ENCODE results near the gene DCK.
"Not testable (repeated sequence)": the region's sequence is repeated elsewhere in the genome, so short reads cannot be mapped to it uniquely, and the experiment has no call there.

The DCK gene

GRCh38 chr4:70997546-70997945 is 4.1 kb downstream of the DCK start:
- no peak overlapping the region for H3K4me3 ChIP-seq (replicated peaks in 1 of 2; ENCODE audit: low read depth in 2 of 2, low read length in 2 of 2)
- no peak for DNase-seq (ENCODE audit: low read depth in 2 of 2)
- no peak for TF ChIP-seq CTCF (IDR thresholded peaks at IDR 0.05; ENCODE audit: low read depth, low read length)

- DNase-seq (ENCODE audit: low read depth in 2 of 2); H3K4me3 ChIP-seq (replicated peaks in 1 of 2; ENCODE audit: low read depth in 2 of 2, low read length in 2 of 2): not testable (repeated sequence)
These were observed 6.2 kb downstream of the DCK start for GRCh38 chr4:70999639-71000038.

GRCh38 chr4:71001363-71001762 is 7.9 kb downstream of the DCK start:
- H3K4me3 ChIP-seq (replicated peaks in 1 of 2; ENCODE audit: low read depth in 2 of 2, low read length in 2 of 2); DNase-seq (ENCODE audit: low read depth in 2 of 2): not testable (repeated sequence)

DNA sequence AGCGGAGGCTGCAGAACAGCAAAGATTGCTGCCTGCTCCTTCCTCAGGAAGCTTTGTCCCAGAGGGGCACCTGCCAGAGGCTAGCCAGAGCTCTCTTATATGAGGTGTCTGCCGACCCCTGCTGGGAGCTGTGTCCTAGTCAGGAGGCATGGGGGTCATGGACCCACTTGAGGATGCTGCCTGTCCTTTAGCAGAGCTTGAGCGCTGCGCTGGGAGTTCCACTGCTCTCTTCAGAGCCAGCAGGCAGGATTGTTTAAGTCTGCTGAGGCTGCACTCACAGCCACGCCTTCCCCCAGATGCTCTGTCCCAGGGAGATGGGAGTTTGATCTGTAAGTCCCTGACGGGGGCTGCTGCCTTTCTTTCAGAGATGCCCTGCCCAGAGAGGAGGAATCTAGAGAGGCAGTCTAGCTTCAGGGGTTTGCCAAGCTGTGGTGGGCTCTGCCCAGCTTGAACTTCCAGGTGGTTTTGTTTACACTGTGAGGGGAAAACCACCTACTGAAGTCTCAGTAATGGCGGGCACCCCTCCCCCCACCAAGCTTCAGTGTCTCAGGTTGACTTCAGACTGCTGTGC is 10.9 kb downstream of the DCK start:
- H3K4me3 ChIP-seq (replicated peaks in 1 of 2; ENCODE audit: low read depth in 2 of 2, low read length in 2 of 2): no peak overlapping the region
- no peak for TF ChIP-seq CTCF (IDR thresholded peaks at IDR 0.05; ENCODE audit: low read depth, low read length)

GRCh38 chr4:71005025-71005424 is 11.6 kb downstream of the DCK start:
- DNase-seq (ENCODE audit: low read depth in 2 of 2): not testable (repeated sequence)

More for the DNA sequence above, 10.9 kb downstream of the DCK start:
- DNase-seq (ENCODE audit: low read depth in 2 of 2): no peak

DNA sequence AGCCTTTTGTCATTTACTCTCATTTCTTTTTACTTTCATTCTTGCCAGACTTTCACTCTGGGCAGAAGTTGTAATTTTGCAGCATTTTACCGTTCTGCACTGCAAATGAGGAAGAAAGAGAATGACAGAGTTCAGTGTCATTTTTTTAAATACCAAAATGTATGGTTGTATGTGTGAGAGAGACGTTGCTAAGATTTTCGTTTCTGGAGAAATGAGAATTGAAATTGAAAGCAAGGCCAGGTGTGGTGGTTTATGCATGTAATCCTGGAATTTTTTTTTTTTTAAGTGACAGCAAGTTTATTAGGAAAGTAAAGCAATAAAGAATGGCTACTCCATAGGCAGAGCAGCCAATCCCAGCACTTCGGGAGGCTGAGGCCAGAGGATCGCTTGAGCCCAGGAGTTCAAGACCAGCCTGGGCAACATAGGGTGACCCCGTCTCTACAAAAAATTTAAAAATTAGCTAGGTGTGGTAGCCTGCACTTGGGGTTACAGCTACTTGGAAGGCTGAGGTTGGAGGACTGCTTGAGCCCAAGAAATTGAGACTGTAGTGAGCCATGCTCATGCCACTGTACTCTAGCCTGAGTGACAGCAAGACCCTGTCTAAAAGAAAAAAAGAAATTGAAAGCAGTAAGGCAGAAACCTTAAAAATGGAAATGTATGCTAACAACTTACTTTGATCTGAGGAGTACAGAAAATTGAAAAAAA is 12.9 kb downstream of the DCK start:
- H3K4me3 ChIP-seq (replicated peaks in 1 of 2; ENCODE audit: low read depth in 2 of 2, low read length in 2 of 2): no peak overlapping the region
- no peak for DNase-seq (ENCODE audit: low read depth in 2 of 2)
- no peak for TF ChIP-seq CTCF (IDR thresholded peaks at IDR 0.05; ENCODE audit: low read depth, low read length)

More at GRCh38 chr4:71005025-71005424, 11.6 kb downstream of the DCK start:
- H3K4me3 ChIP-seq (replicated peaks in 1 of 2; ENCODE audit: low read depth in 2 of 2, low read length in 2 of 2): not testable (repeated sequence)

GRCh38 chr4:71008196-71008595 is 14.7 kb downstream of the DCK start:
- no peak for DNase-seq (ENCODE audit: low read depth in 2 of 2)
- H3K4me3 ChIP-seq (replicated peaks in 1 of 2; ENCODE audit: low read depth in 2 of 2, low read length in 2 of 2): no peak overlapping the region
- no peak for TF ChIP-seq CTCF (IDR thresholded peaks at IDR 0.05; ENCODE audit: low read depth, low read length)

DNA sequence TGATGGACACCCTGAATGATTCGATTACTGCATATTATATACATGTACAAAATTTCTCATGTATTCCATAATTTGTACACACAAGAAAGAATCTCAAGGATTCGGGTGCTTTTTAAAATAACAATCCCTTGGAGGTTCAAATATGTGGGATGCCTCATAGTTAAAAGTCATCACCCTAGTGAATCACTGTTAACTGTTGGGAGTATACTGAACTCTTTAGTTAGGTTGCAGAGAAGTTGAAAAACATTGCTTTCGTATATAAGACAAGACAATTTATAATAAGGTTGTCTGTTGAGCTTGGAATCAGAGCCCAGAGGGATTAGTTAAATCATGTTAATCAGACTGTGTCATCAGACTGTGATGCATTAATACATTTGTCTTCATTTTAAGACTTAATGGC is 15.6 kb downstream of the DCK start:
- no peak for TF ChIP-seq CTCF (IDR thresholded peaks at IDR 0.05; ENCODE audit: low read depth, low read length)
- no peak overlapping the region for H3K4me3 ChIP-seq (replicated peaks in 1 of 2; ENCODE audit: low read depth in 2 of 2, low read length in 2 of 2)
- DNase-seq (ENCODE audit: low read depth in 2 of 2): peak in 1 of 2 donors; percentile 61
